A549 (cell line): ENCODE data around the gene STBD1. TPM values are rescaled to one million over a fixed set of nuclear protein-coding genes. Genes with fewer than 3 reads are reported as not detected.

ENCODE experiments used
- ATAC-seq, 2 experiments: fragments of 200-7000 bp in 1 of 2; fragments of >200 bp in 1 of 2; cut with Nextera tagmentation in 1 of 2; cut with Tn5 transposase in 1 of 2; 3 replicates each; pipeline versions ENCODE4 v1.8.0 to v1.9.1; 2018 to 2020; ENCODE audit warnings: mild to moderate bottlenecking in 1 of 2, moderate library complexity in 1 of 2
- CTCF ChIA-PET: fragments of 300-600 bp; sonication (Branson Sonifier 250); formaldehyde crosslinking; extraction: SDS; loops from one replicate; lab custom pipeline; 2021; ENCODE audit warnings: antibody characterized with exemption, inconsistent platforms; lab: Yijun Ruan, JAX
- POLR2A ChIA-PET: fragments of 350-600 bp; formaldehyde crosslinking; extraction: SDS; loops from one replicate; lab custom pipeline; 2021; ENCODE audit warnings: antibody characterized with exemption, inconsistent platforms; lab: Yijun Ruan, JAX
- DNase-seq, 2 experiments: peaks; one replicate each; pipeline versions ENCODE4 v3.0.0 to v3.0.0-alpha.2; 2011 to 2016; ENCODE audit warnings: low read depth in 1 of 2, low spot score in 1 of 2
- FAIRE-seq: peaks from 2 replicates; lab custom pipeline; 2011; peaks lifted over from hg19 to GRCh38; lab: Jason Lieb, UNC
- H3K27ac ChIP-seq, 2 experiments: fragments of >200 bp; sonication (Bioruptor Twin); formaldehyde crosslinking; 3 replicates each; pipeline ENCODE4 v1.5.1; 2016 to 2017
- H3K4me1 ChIP-seq: fragments of >200 bp; sonication (Bioruptor Twin); formaldehyde crosslinking; 3 replicates; pipeline ENCODE4 v1.6.1; 2016
- H3K4me2 ChIP-seq: fragments of >200 bp; sonication (Bioruptor Twin); formaldehyde crosslinking; 3 replicates; pipeline ENCODE4 v1.6.1; 2016
- H3K4me3 ChIP-seq: fragments of >200 bp; sonication (Bioruptor Twin); formaldehyde crosslinking; 3 replicates; pipeline ENCODE4 v1.5.1; 2016
- H3K9me3 ChIP-seq: fragments of >200 bp; sonication (Bioruptor Twin); formaldehyde crosslinking; 3 replicates; pipeline ENCODE4 v1.6.1; 2016
- CBX2 ChIP-seq: fragments of 200-600 bp; sonication (generic); IDR thresholded peaks from 2 replicates; pipeline ENCODE4 v1.6.1; 2016; ENCODE audit warnings: low read depth, mild to moderate bottlenecking, borderline replicate concordance
- CEBPB ChIP-seq, 2 experiments: fragments of >200 bp in 1 of 2; sonication (Bioruptor Twin) in 1 of 2; formaldehyde crosslinking in 1 of 2; IDR thresholded peaks; 2 replicates each; pipeline ENCODE4 v1.6.1; 2012 to 2016
- CHD2 ChIP-seq: fragments of 150-350 bp; IDR thresholded peaks from 2 replicates; pipeline ENCODE4 v1.6.1; 2014; ENCODE audit warnings: low read length; ENCODE audit not compliant: partially characterized antibody
- CHD4 ChIP-seq: fragments of 200-600 bp; sonication (generic); IDR thresholded peaks from 2 replicates; pipeline ENCODE4 v1.6.1; 2016; ENCODE audit warnings: antibody characterized with exemption, mild to moderate bottlenecking, borderline replicate concordance
- EHMT2 ChIP-seq: fragments of 200-600 bp; sonication (generic); IDR thresholded peaks from 2 replicates; pipeline ENCODE4 v1.6.1; 2016; ENCODE audit warnings: antibody characterized with exemption, low read depth, mild to moderate bottlenecking, moderate library complexity
- EP300 ChIP-seq, 2 experiments: fragments of >200 bp; sonication (Bioruptor Twin); formaldehyde crosslinking; IDR thresholded peaks; 2 replicates in 1 of 2; 3 replicates in 1 of 2; pipeline ENCODE4 v1.6.1; 2016 to 2017
- FOSL2 ChIP-seq, 2 experiments: fragments of 450-650 bp in 1 of 2; fragments of >200 bp in 1 of 2; sonication (Bioruptor Twin) in 1 of 2; formaldehyde crosslinking; IDR thresholded peaks; 2 replicates each; pipeline versions ENCODE4 v1.5.0 to v1.6.1; 2016 to 2020; ENCODE audit warnings: mild to moderate bottlenecking in 1 of 2, moderate library complexity in 1 of 2
- FOXS1 ChIP-seq: fragments of 250-450 bp; sonication (Bioruptor Pico); IDR thresholded peaks from 2 replicates; pipeline ENCODE4 v1.5.0; 2020; ENCODE audit warnings: mild to moderate bottlenecking, moderate library complexity
- HDAC2 ChIP-seq: fragments of 200-600 bp; sonication (generic); IDR thresholded peaks from 2 replicates; pipeline ENCODE4 v1.6.1; 2016
- HOXA7 ChIP-seq: fragments of 250-450 bp; sonication (Bioruptor Pico); IDR thresholded peaks from 2 replicates; pipeline ENCODE4 v1.5.0; 2020; ENCODE audit warnings: mild to moderate bottlenecking, moderate library complexity
- JUN ChIP-seq, 2 experiments: fragments of >200 bp; sonication (Bioruptor Twin); formaldehyde crosslinking; IDR thresholded peaks; 2 replicates in 1 of 2; 3 replicates in 1 of 2; pipeline ENCODE4 v1.6.1; 2016 to 2017
- JUNB ChIP-seq: fragments of >200 bp; sonication (Bioruptor Twin); formaldehyde crosslinking; IDR thresholded peaks from 2 replicates; pipeline ENCODE4 v1.6.1; 2016
- KDM5A ChIP-seq: fragments of 200-600 bp; sonication (generic); IDR thresholded peaks from 2 replicates; pipeline ENCODE4 v1.6.1; 2016; ENCODE audit warnings: antibody characterized with exemption, mild to moderate bottlenecking
- MAZ ChIP-seq: fragments of 150-350 bp; IDR thresholded peaks from 2 replicates; pipeline ENCODE4 v1.6.1; 2014; ENCODE audit warnings: antibody characterized with exemption, low read depth, low read length, borderline replicate concordance
- NFE2L2 ChIP-seq: fragments of 150-350 bp; conservative IDR thresholded peaks from 2 replicates; pipeline ENCODE4 v1.6.1; 2014; ENCODE audit warnings: low read length
- NPAS2 ChIP-seq: fragments of 250-450 bp; sonication (Bioruptor Pico); IDR thresholded peaks from 2 replicates; pipeline ENCODE4 v1.8.0; 2022; ENCODE audit warnings: mild to moderate bottlenecking, moderate library complexity, borderline replicate concordance
- PHF8 ChIP-seq: fragments of 200-600 bp; sonication (generic); IDR thresholded peaks from 2 replicates; pipeline ENCODE4 v1.6.1; 2016; ENCODE audit warnings: low read depth, mild to moderate bottlenecking, antibody characterized with exemption, moderate library complexity, borderline replicate concordance
- RFX5 ChIP-seq: fragments of 450-650 bp; IDR thresholded peaks from 2 replicates; pipeline ENCODE4 v1.7.1; 2014; ENCODE audit warnings: antibody characterized with exemption, mild to moderate bottlenecking, moderate library complexity
- RNF2 ChIP-seq: fragments of 200-600 bp; sonication (generic); IDR thresholded peaks from 2 replicates; pipeline ENCODE4 v1.6.1; 2016; ENCODE audit warnings: low read depth, mild to moderate bottlenecking, antibody characterized with exemption, moderate library complexity, borderline replicate concordance
- TFCP2L1 ChIP-seq: fragments of 250-450 bp; sonication (Bioruptor Pico); IDR thresholded peaks from 2 replicates; pipeline ENCODE4 v1.5.0; 2021; ENCODE audit warnings: mild to moderate bottlenecking
- ZFP36 ChIP-seq: fragments of 450-650 bp; IDR thresholded peaks from 2 replicates; pipeline ENCODE4 v1.6.1; 2014; ENCODE audit warnings: borderline replicate concordance; ENCODE audit not compliant: partially characterized antibody
- ZNF302 ChIP-seq: fragments of 250-450 bp; sonication (Bioruptor Pico); IDR thresholded peaks from 2 replicates; pipeline ENCODE4 v1.9.0; 2021; ENCODE audit warnings: inconsistent platforms, mild to moderate bottlenecking, moderate library complexity
- WGBS: methylation state at CpG from one replicate; pipeline ENCODE4 v1.1.6; 2017; ENCODE audit errors: missing lambda C conversion rate; 5-methylcytosine and 5-hydroxymethylcytosine counted together
- polyA plus RNA-seq, 4 experiments: library from polyadenylated mRNA; depleted of rRNA in 3 of 4; stranded (reverse); fragments of >200 nt; fragmentation: RNase III in 1 of 4; extraction: RNeasy Plus Mini Kit Qiagen cat#74134 plus additional on column Dnase treatment in 1 of 4; gene quantifications; 2 replicates in 3 of 4; 3 replicates in 1 of 4; pipeline ENCODE4 v1.2.3, GENCODE V29; 2011 to 2017
- TF ChIP-seq, protein P1 (sequence below): IDR thresholded peaks from 2 replicates; pipeline ENCODE4 v1.6.1; 2012; ENCODE audit warnings: low read depth, borderline replicate concordance
- TF ChIP-seq, protein P2 (sequence below): fragments of >200 bp; sonication (Bioruptor Twin); formaldehyde crosslinking; IDR thresholded peaks from 3 replicates; pipeline ENCODE4 v1.6.1; 2016
- TF ChIP-seq, protein P3 (sequence below): IDR thresholded peaks from 2 replicates; pipeline ENCODE4 v1.6.1; 2012
- TF ChIP-seq, protein P4 (sequence below): fragments of 250-450 bp; sonication (Bioruptor Pico); IDR thresholded peaks from 2 replicates; pipeline ENCODE4 v1.5.0; 2021; ENCODE audit warnings: mild to moderate bottlenecking, moderate library complexity, borderline replicate concordance

STBD1 gene
- polyA plus RNA-seq, 2 of the 4 experiments (the other 2 are of a cell fraction): 1.3 to 6.4 TPM

DNA sequence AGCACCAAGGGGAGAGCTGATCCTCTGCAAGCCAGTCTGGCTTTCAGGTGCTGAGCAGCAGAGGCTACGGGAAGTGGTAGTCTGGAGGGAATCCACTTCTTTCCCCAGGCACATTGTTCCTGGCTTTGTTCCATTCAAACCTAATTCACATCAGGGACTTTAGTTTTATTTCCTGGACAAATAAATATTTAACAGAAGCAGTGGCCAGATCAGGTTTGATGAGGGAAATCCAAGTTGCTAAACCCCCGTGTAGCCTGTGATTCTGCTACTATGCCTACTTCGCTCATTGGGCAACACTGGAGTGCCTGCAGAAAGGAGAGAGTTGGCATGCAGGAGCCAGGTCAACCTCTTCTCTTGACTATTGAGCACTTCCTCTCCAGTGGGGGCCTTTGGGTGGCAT lies 13.8 kb upstream of the STBD1 start:
- no peak overlapping the region for H3K27ac ChIP-seq
- WGBS: 61% methylated on average over 3 of the region's 3 CpGs
- no peak overlapping the region for H3K4me2 ChIP-seq
- POLR2A ChIA-PET: no interaction called here
- no peak for FAIRE-seq
- H3K9me3 ChIP-seq: peaks cover 5% of the 10 kb centered on the region; the same call in 1 of the 3 replicates
- DNase-seq: no peak
- ATAC-seq: no peak
- H3K4me3 ChIP-seq: no peak overlapping the region
- TF ChIP-seq ZFP36: no peak
- TF ChIP-seq HOXA7 (CRISPR knock-in tag): no peak
- TF ChIP-seq KDM5A: no peak
- TF ChIP-seq CHD4: no peak
- no peak for TF ChIP-seq NFE2L2
- TF ChIP-seq, protein P1, sequence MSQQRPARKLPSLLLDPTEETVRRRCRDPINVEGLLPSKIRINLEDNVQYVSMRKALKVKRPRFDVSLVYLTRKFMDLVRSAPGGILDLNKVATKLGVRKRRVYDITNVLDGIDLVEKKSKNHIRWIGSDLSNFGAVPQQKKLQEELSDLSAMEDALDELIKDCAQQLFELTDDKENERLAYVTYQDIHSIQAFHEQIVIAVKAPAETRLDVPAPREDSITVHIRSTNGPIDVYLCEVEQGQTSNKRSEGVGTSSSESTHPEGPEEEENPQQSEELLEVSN: no peak
- TF ChIP-seq RNF2: no peak
- no peak for TF ChIP-seq HDAC2
- TF ChIP-seq, protein P2, sequence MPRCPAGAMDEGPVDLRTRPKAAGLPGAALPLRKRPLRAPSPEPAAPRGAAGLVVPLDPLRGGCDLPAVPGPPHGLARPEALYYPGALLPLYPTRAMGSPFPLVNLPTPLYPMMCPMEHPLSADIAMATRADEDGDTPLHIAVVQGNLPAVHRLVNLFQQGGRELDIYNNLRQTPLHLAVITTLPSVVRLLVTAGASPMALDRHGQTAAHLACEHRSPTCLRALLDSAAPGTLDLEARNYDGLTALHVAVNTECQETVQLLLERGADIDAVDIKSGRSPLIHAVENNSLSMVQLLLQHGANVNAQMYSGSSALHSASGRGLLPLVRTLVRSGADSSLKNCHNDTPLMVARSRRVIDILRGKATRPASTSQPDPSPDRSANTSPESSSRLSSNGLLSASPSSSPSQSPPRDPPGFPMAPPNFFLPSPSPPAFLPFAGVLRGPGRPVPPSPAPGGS: no peak
- TF ChIP-seq ZNF302: no peak
- no peak for TF ChIP-seq JUNB
- TF ChIP-seq NPAS2 (CRISPR knock-in tag): no peak
- CTCF ChIA-PET: no interaction called here
- H3K4me1 ChIP-seq: no peaks in the 10 kb centered on the region

DNA sequence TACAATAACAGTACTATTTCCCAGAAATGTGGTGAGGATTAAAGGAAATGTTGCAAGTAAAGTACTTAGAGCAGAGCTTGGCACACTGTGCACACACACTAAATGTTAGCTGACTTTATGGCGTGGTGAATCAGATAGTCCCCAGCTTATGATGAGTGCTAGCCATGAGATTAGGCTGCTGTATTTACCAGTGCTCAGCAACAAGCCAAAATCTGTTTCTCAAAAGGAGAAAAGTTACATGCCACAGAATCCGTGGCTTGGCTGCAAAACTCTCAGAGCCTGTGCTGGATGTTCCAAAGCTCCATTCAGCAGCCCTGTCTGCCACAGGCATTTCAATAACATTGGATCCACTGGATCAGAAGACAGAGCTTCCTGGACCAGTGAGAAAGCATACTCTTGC lies 12.8 kb upstream of the STBD1 start:
- ATAC-seq (no peak), FAIRE-seq (no peak), DNase-seq (no peak)
- peaks cover 15% of the 10 kb centered on the region; the same call in 2 of the 3 replicates for H3K9me3 ChIP-seq
- H3K4me3 ChIP-seq: no peak overlapping the region
- no peak for TF ChIP-seq JUN (IDR thresholded peaks at IDR 0.05)
- no peak for TF ChIP-seq CHD2
- TF ChIP-seq CBX2: no peak
- TF ChIP-seq, protein P2: no peak
- TF ChIP-seq, protein P3, sequence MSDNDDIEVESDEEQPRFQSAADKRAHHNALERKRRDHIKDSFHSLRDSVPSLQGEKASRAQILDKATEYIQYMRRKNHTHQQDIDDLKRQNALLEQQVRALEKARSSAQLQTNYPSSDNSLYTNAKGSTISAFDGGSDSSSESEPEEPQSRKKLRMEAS: no peak
- TF ChIP-seq RFX5: no peak
- no peak for TF ChIP-seq PHF8
- TF ChIP-seq EP300 (IDR thresholded peaks at IDR 0.05): no peak
- TF ChIP-seq CHD4: no peak
- TF ChIP-seq FOXS1 (CRISPR knock-in tag): no peak
- TF ChIP-seq MAZ: no peak
- TF ChIP-seq, protein P4, sequence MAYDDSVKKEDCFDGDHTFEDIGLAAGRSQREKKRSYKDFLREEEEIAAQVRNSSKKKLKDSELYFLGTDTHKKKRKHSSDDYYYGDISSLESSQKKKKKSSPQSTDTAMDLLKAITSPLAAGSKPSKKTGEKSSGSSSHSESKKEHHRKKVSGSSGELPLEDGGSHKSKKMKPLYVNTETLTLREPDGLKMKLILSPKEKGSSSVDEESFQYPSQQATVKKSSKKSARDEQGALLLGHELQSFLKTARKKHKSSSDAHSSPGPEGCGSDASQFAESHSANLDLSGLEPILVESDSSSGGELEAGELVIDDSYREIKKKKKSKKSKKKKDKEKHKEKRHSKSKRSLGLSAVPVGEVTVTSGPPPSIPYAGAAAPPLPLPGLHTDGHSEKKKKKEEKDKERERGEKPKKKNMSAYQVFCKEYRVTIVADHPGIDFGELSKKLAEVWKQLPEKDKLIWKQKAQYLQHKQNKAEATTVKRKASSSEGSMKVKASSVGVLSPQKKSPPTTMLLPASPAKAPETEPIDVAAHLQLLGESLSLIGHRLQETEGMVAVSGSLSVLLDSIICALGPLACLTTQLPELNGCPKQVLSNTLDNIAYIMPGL (CRISPR knock-in tag): no peak
- TF ChIP-seq EHMT2: no peak
- TF ChIP-seq TFCP2L1 (CRISPR knock-in tag): no peak
- TF ChIP-seq CEBPB (IDR thresholded peaks at IDR 0.05): no peak
- TF ChIP-seq FOSL2 (IDR thresholded peaks at IDR 0.05): no peak
- no peak for TF ChIP-seq FOSL2 (CRISPR knock-in tag; IDR thresholded peaks at IDR 0.05)
- ChIA-PET CTCF (interaction anchor here (0.9 to 1.8 kb wide), 2 partner anchors 84 to 114 kb away, joined by 3 to 6 read pairs; no protein-coding TSS in a partner anchor), POLR2A (no interaction called here)
- 45% methylated on average over 2 of the region's 2 CpGs for WGBS
- H3K4me1 ChIP-seq: no peaks in the 10 kb centered on the region
- H3K4me2 ChIP-seq: no peak overlapping the region
- H3K27ac ChIP-seq: no peak overlapping the region
